HCT116 (cell line): Measurements from ENCODE around the gene IL25. TPM values are rescaled to one million over a fixed set of nuclear protein-coding genes. Genes with fewer than 3 reads are reported as not detected.

Experiments
- CBX3 ChIP-seq: IDR thresholded peaks from 2 replicates; pipeline ENCODE4 v1.6.1; 2012; ENCODE audit warnings: low read depth
- CEBPB ChIP-seq: IDR thresholded peaks from 2 replicates; pipeline ENCODE4 v1.6.1; 2012; ENCODE audit warnings: low read depth
- CTCF ChIP-seq, 3 experiments: fragments of 200-600 bp in 1 of 3; sonication (generic) in 1 of 3; IDR thresholded peaks in 2 of 3; conservative IDR thresholded peaks in 1 of 3; 2 replicates each; pipeline ENCODE4 v1.5.1; 2012 to 2017; ENCODE audit warnings: low read depth in 2 of 3, low read length in 2 of 3, antibody characterized with exemption in 1 of 3, borderline replicate concordance in 1 of 3, control low read depth in 1 of 3, mild to moderate bottlenecking in 1 of 3, mixed read lengths in 1 of 3, mixed run types in 1 of 3, moderate library complexity in 1 of 3; ENCODE audit not compliant: insufficient read depth in 1 of 3
- EZH2phosphoT487 ChIP-seq: fragments of 200-600 bp; IDR thresholded peaks from 2 replicates; pipeline ENCODE4 v1.6.1; 2018; ENCODE audit warnings: antibody characterized with exemption, borderline replicate concordance
- POLR2A ChIP-seq: IDR thresholded peaks from 2 replicates; pipeline ENCODE4 v1.7.0; 2011; ENCODE audit warnings: borderline replicate concordance; ENCODE audit not compliant: insufficient read depth, insufficient read length; ENCODE audit errors: extremely low read depth
- RAD21 ChIP-seq: IDR thresholded peaks from 2 replicates; pipeline ENCODE4 v1.6.1; 2012; ENCODE audit warnings: low read depth, mild to moderate bottlenecking
- SIN3A ChIP-seq: IDR thresholded peaks from 2 replicates; pipeline ENCODE4 v1.6.1; 2012; ENCODE audit warnings: low read depth
- TCF7L2 ChIP-seq: IDR thresholded peaks from 2 replicates; pipeline ENCODE4 v1.7.0; 2011; ENCODE audit warnings: borderline replicate concordance, inconsistent platforms; ENCODE audit not compliant: insufficient read depth, insufficient read length; ENCODE audit errors: extremely low read depth
- total RNA-seq: library from RNA; stranded (reverse); gene quantifications from one replicate; pipeline ENCODE4 v1.2.1, GENCODE V29; 2021; ENCODE audit not compliant: unreplicated experiment
- TF ChIP-seq, protein P1 (sequence below): IDR thresholded peaks from 2 replicates; pipeline ENCODE4 v1.6.1; 2012
- TF ChIP-seq, protein P2 (sequence below): IDR thresholded peaks from 2 replicates; pipeline ENCODE4 v1.6.1; 2011; ENCODE audit warnings: mild to moderate bottlenecking, low read length, moderate library complexity; ENCODE audit not compliant: insufficient replicate concordance; ENCODE audit errors: extremely low read depth

The IL25 gene
- total RNA-seq, 1 experiment from 2014 or later = not detected

GRCh38 chr14:23401291-23401690 is 28.7 kb downstream of the IL25 start (continued):
- TF ChIP-seq EZH2phosphoT487 (no peak), RAD21 (no peak), CTCF (IDR thresholded peaks at IDR 0.05 in 2 of 3, conservative IDR thresholded peaks at IDR 0.05 in 1 of 3; ENCODE audit: borderline replicate concordance in 1 of 3, insufficient read depth in 1 of 3, low read depth in 2 of 3, low read length in 2 of 3) (no peak), CEBPB (no peak), SIN3A (no peak), POLR2A (no peak), CBX3 (no peak), TCF7L2 (no peak)
- TF ChIP-seq, protein P1, sequence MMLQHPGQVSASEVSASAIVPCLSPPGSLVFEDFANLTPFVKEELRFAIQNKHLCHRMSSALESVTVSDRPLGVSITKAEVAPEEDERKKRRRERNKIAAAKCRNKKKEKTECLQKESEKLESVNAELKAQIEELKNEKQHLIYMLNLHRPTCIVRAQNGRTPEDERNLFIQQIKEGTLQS = no peak
- TF ChIP-seq, protein P2, sequence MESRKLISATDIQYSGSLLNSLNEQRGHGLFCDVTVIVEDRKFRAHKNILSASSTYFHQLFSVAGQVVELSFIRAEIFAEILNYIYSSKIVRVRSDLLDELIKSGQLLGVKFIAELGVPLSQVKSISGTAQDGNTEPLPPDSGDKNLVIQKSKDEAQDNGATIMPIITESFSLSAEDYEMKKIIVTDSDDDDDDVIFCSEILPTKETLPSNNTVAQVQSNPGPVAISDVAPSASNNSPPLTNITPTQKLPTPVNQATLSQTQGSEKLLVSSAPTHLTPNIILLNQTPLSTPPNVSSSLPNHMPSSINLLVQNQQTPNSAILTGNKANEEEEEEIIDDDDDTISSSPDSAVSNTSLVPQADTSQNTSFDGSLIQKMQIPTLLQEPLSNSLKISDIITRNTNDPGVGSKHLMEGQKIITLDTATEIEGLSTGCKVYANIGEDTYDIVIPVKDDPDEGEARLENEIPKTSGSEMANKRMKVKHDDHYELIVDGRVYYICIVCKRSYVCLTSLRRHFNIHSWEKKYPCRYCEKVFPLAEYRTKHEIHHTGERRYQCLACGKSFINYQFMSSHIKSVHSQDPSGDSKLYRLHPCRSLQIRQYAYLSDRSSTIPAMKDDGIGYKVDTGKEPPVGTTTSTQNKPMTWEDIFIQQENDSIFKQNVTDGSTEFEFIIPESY = no peak
